ENCODE measurements around the gene OR2A1. TPM values are rescaled to one million over a fixed set of nuclear protein-coding genes. Genes with fewer than 3 reads are reported as not detected.
"Not testable (repeated sequence)": the region's sequence is repeated elsewhere in the genome, so short reads cannot be mapped to it uniquely, and the experiment has no call there.

The OR2A1 gene
- total and polyA plus RNA-seq, 2 of the 8 experiments (the other 6 are each of a cell fraction or from before 2014, with no cell fraction given): 0.05 TPM; not detected in 1

- H3K36me3 ChIP-seq (ENCODE audit: control insufficient read depth in 2 of 4, insufficient read depth in 4 of 4, low read length in 3 of 4); H3K9me3 ChIP-seq (ENCODE audit: insufficient read depth in 2 of 2, low read depth in 1 of 2, low read length in 1 of 2); H4K5ac ChIP-seq (ENCODE audit: insufficient read length, low read depth, low read length); CTCF ChIA-PET (ENCODE audit: partially characterized antibody); H2BK5ac ChIP-seq (ENCODE audit: low read depth, low read length); H3K4ac ChIP-seq (replicated peaks; ENCODE audit: insufficient read length, low read depth, low read length); DNase-seq (ENCODE audit: low read depth in 1 of 2, low spot score in 2 of 2); H3K4me2 ChIP-seq (ENCODE audit: insufficient read depth in 1 of 2, low read depth in 2 of 2, low read length in 2 of 2); H3K27ac ChIP-seq (ENCODE audit: low read depth, low read length); H3K9ac ChIP-seq (replicated peaks in 1 of 4; ENCODE audit: extremely low read depth in 1 of 4, low read depth in 3 of 4, low read length in 3 of 4); H2BK15ac ChIP-seq (ENCODE audit: low read length); H3K14ac ChIP-seq (ENCODE audit: insufficient read length); H2AK5ac ChIP-seq (ENCODE audit: low read depth, low read length); H4K8ac ChIP-seq (ENCODE audit: extremely low read depth, insufficient read depth, low read length); H3K23ac ChIP-seq (ENCODE audit: insufficient read length); FAIRE-seq; H3K4me1 ChIP-seq (replicated peaks in 1 of 4; ENCODE audit: control insufficient read depth in 3 of 4, insufficient read depth in 4 of 4, low read length in 3 of 4); H3K79me1 ChIP-seq (ENCODE audit: low read depth, low read length); H2AFZ ChIP-seq (ENCODE audit: low read length); H2BK120ac ChIP-seq (replicated peaks; ENCODE audit: low read depth, low read length); H3K27me3 ChIP-seq (replicated peaks in 1 of 4; ENCODE audit: control insufficient read depth in 3 of 4, extremely low read depth in 1 of 4, insufficient read depth in 3 of 4, low read length in 3 of 4); H3K23me2 ChIP-seq (ENCODE audit: low read depth, low read length); H3K56ac ChIP-seq (replicated peaks; ENCODE audit: insufficient read length, low read depth, low read length); H4K20me1 ChIP-seq (replicated peaks in 1 of 2; ENCODE audit: control insufficient read depth in 1 of 2, insufficient read depth in 2 of 2, low read length in 2 of 2); POLR2A ChIA-PET (ENCODE audit: partially characterized antibody); H3K4me3 ChIP-seq (ENCODE audit: extremely low read depth in 1 of 4, insufficient read depth in 2 of 4, low read depth in 3 of 4, low read length in 4 of 4); H3K79me2 ChIP-seq (ENCODE audit: control insufficient read depth in 1 of 2, insufficient read depth in 2 of 2, low read length in 2 of 2); H4K91ac ChIP-seq (replicated peaks; ENCODE audit: insufficient read length, low read length); H3K18ac ChIP-seq (ENCODE audit: extremely low read depth, low read length); H2BK12ac ChIP-seq (ENCODE audit: low read depth, low read length); H2BK20ac ChIP-seq (ENCODE audit: low read length): not testable (repeated sequence)
- no CpG with 5 or more reads among the region's 2 CpGs for WGBS, 2 experiments (ENCODE audit: extremely low coverage in 1 of 2, insufficient coverage in 1 of 2, insufficient read length in 1 of 2, insufficient replicate concordance in 2 of 2, low coverage in 1 of 2, low lambda C conversion rate in 2 of 2, missing lambda C conversion rate in 1 of 2)
Observed at GRCh38 chr7:144319547-144319946, 7.3 kb downstream of the OR2A1 start.

DNA sequence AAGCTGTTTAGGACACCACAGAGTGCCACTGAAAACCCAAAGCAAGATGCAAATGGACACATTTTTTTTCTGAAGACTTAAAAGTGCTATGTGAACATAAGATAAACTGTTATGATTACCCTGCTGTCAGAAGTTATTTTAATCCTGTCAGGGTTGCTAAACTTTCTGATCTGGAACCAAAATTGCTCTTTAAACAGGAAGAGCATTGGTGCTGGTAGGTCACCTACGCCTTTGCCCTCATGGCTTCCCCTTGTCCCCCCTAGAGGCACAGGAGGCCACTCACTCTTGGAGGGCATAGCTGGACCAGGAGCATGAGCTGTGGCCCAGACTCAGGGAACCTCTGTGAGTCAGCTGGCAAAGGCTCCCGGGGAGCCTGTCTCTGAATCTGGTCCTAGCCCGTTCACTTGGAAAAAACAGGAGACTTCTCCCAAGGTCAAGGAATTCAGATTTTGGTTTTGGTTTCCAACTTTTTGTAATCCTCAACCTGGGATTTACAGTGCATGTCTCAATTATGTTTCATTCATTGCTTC is 9.5 kb downstream of the OR2A1 start:
- H4K91ac ChIP-seq (replicated peaks; ENCODE audit: insufficient read length, low read length); H2AFZ ChIP-seq (ENCODE audit: low read length); H2BK12ac ChIP-seq (ENCODE audit: low read depth, low read length); H4K8ac ChIP-seq (ENCODE audit: extremely low read depth, insufficient read depth, low read length); H3K23ac ChIP-seq (ENCODE audit: insufficient read length); H3K14ac ChIP-seq (ENCODE audit: insufficient read length); H3K4me3 ChIP-seq (ENCODE audit: extremely low read depth in 1 of 4, insufficient read depth in 2 of 4, low read depth in 3 of 4, low read length in 4 of 4); H3K4me1 ChIP-seq (replicated peaks in 1 of 4; ENCODE audit: control insufficient read depth in 3 of 4, insufficient read depth in 4 of 4, low read length in 3 of 4); H3K56ac ChIP-seq (replicated peaks; ENCODE audit: insufficient read length, low read depth, low read length); H4K20me1 ChIP-seq (replicated peaks in 1 of 2; ENCODE audit: control insufficient read depth in 1 of 2, insufficient read depth in 2 of 2, low read length in 2 of 2); H2BK20ac ChIP-seq (ENCODE audit: low read length); H3K27ac ChIP-seq (ENCODE audit: low read depth, low read length); H2AK5ac ChIP-seq (ENCODE audit: low read depth, low read length); DNase-seq (ENCODE audit: low read depth in 1 of 2, low spot score in 2 of 2); H3K23me2 ChIP-seq (ENCODE audit: low read depth, low read length); H2BK15ac ChIP-seq (ENCODE audit: low read length); POLR2A ChIA-PET (ENCODE audit: partially characterized antibody); H4K5ac ChIP-seq (ENCODE audit: insufficient read length, low read depth, low read length); H3K4ac ChIP-seq (replicated peaks; ENCODE audit: insufficient read length, low read depth, low read length); H3K9me3 ChIP-seq (ENCODE audit: insufficient read depth in 2 of 2, low read depth in 1 of 2, low read length in 1 of 2); H2BK120ac ChIP-seq (replicated peaks; ENCODE audit: low read depth, low read length); H3K18ac ChIP-seq (ENCODE audit: extremely low read depth, low read length); H3K36me3 ChIP-seq (ENCODE audit: control insufficient read depth in 2 of 4, insufficient read depth in 4 of 4, low read length in 3 of 4); H2BK5ac ChIP-seq (ENCODE audit: low read depth, low read length); H3K79me1 ChIP-seq (ENCODE audit: low read depth, low read length); H3K9ac ChIP-seq (replicated peaks in 1 of 4; ENCODE audit: extremely low read depth in 1 of 4, low read depth in 3 of 4, low read length in 3 of 4); H3K79me2 ChIP-seq (ENCODE audit: control insufficient read depth in 1 of 2, insufficient read depth in 2 of 2, low read length in 2 of 2); CTCF ChIA-PET (ENCODE audit: partially characterized antibody); H3K27me3 ChIP-seq (replicated peaks in 1 of 4; ENCODE audit: control insufficient read depth in 3 of 4, extremely low read depth in 1 of 4, insufficient read depth in 3 of 4, low read length in 3 of 4); H3K4me2 ChIP-seq (ENCODE audit: insufficient read depth in 1 of 2, low read depth in 2 of 2, low read length in 2 of 2); FAIRE-seq: not testable (repeated sequence)
- WGBS, 2 experiments (ENCODE audit: extremely low coverage in 1 of 2, insufficient coverage in 1 of 2, insufficient read length in 1 of 2, insufficient replicate concordance in 2 of 2, low coverage in 1 of 2, low lambda C conversion rate in 2 of 2, missing lambda C conversion rate in 1 of 2): 100% methylated on average over 1 of the region's 3 CpGs; no CpG with 5 or more reads in 1 of the 2 experiments
